Inflammatory macrophage (primary cell): Measurements from ENCODE around the gene NKAP.
"Not testable (repeated sequence)": the region's sequence is repeated elsewhere in the genome, so short reads cannot be mapped to it uniquely, and the experiment has no call there.

Source experiments
- DNase-seq, 2 donors: peaks; one replicate each; pipeline ENCODE4 v3.0.0-alpha.2; 2020 to 2022
- total RNA-seq, 18 experiments: gene quantifications; one replicate each; lab custom pipeline; 2026; ENCODE audit warnings: mixed read lengths in 6 of 18, inconsistent platforms in 2 of 18; lab: John Stamatoyannopoulos, UW

The NKAP gene
- total RNA-seq, result 7.3 to 25.1 (median 18.7) reads per million in 18 experiments

DNA sequence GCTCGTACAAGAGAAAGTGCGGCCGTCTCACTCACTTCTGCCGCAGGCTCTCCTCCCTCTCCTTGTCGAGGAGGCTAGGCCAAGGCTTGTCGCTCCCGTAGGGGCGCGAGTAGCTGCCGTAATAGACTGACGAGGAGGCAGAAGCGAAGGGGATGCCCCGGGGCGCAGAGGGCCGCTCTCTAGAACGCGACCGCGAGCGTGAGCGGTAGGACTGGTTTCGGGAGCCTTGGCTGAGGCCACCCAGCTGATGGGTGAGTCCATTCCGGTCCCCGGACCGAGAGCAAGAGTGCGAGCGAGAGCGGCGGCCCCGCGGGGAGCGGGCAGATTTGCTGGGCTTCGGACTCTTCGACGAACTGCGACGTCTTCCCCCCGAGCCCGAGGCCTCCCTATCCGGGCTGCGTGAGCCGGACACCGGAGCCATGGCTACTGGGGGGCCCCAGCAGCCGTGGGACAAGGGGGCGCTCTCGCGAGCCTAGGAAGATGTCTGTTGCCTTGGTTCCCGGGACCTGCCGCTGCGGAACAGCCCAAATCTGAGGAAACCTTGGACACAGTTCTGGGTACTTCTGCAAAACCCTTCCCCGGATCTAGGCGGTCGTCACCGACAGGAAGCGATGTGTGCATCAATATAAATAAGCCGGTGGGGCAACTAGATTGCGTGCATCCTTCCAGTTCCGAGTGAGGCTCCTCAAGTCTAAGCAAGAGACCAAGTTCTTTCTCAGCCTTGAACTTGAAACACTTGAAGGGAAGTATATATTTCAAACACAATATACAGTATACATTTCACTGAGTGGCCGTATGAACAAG lies at the start of gene NKAP:
NKAP (minus strand) TSS at position 567 of the 804 bp plus-strand sequence; CDS start at position 421, 146 bp downstream.
- peak; percentile 93 to 95 for DNase-seq

GRCh38 chrX:119991005-119991787 lies 47.6 kb upstream of the NKAP start:
- peak; percentile 31 to 46 for DNase-seq

- DNase-seq, result no peak
These were observed 47.0 kb upstream of the NKAP start for GRCh38 chrX:119990556-119991004.

GRCh38 chrX:119989905-119990555 lies 46.5 kb upstream of the NKAP start:
- no peak for DNase-seq

DNA sequence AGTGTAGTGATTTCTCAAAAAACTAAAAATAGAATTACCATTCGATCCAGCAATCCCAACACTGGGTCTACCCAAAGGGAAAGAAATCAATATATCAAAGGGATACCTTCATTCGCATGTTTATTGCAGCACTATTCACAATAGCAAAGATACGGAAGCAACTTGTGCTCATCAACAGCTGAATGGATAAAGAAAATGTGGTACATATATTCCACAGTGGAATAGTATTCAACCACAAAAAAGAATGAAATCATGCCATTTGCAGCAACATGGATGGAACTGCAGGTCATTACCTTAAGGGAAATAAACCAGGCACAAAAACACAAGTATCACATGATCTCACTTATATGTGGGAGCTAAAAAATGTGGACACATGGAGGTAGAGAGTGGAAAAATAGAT lies 42.7 kb upstream of the NKAP start:
- DNase-seq, result no peak

DNA sequence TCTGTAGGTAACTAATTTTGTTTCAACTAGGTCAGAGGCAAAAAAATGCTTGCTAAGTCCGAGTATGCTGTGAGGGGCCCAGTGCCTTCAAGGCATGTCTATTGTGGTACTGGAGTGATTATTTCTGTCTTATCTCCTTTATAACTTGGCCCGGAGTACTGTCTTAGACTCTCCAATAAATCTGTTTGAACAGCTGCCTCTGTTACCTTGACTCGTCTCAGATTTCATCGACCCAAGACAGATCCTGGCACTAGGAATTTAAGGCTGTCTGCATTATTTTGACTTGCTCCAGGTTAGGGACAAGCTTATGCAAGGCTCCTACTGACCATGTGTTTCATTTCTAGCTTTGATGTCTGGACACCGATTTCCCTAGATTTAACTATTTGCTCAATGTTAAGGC lies 41.1 kb upstream of the NKAP start:
- no peak for DNase-seq

GRCh38 chrX:119983494-119983893 lies 39.9 kb upstream of the NKAP start:
- no peak for DNase-seq

DNA sequence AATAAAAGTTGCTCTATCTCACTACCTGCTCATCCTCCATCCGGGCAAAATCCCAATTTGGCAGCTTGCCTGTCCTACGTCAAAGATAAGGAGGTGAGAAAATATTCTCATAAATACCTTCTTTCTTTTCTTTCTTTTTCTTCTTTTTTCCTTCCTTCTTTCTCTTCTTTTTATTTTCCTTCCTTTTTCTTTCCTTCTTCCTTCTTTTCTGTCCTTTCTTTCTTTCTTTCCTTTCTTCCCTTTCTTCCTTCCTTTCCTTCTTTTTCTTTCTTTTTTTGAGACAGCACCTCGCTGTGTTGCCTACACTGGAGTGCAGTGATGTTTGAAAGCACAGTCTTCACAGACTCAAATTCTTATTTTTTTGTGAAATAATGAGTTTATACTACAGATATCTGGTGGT lies 38.6 kb upstream of the NKAP start:
- no peak for DNase-seq

DNA sequence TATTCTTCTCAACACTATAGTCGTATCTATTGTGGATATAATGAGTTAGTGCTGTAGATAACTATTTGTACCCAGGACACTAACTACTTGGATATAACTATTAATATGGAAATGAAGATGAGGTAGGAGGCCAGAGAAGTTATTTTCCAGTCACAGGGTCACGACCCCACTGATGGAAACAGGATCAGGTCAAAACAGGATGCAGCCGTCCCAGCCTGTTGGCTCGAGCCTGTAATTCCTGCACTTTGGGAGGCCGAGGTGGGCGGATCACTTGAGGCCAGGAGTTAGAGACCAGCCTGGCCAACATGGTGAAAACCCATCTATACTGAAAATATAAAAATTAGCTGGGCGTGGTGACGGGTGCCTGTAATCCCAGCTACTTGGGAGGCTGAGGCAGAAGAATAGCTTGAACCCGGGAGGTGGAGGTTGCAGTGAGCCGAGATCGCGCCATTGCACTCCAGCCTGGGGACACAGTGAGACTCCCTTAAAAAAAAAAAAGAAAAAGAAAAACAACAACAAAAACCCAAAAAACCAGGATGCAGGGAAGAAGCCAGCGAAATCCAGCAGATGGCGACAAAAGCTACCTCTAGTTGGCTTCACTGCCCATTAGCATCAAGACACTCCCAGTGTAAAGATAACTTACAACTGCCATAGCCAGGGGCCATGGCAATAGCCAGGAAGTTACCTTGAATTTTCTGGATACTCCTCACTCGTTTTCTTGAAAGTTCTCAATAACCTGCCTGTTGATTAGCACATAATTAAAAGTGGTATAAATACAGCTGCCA lies 37.9 kb upstream of the NKAP start:
- DNase-seq, result peak; percentile 19 to 43

- DNase-seq, result not testable (repeated sequence)
These were observed 33.6 kb upstream of the NKAP start for GRCh38 chrX:119977172-119977571.

DNA sequence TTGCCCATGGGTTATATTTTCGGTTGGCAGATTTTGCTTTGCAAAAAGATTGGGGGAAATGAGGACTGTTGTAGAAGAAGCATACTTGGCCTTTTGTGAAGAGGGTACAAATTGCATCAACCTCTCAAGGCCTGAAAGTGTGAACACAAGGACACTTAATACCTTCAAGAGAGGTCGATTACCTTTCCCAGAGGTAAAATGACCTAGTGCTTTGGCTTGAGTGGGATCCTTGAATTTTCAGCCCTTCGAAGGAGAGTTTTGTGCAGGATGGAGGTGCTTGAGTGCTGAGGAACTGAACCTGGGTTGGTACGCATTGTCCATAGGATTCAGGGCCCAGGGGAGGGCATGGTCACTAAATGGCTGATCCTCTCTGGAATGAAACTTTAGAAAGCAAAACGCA lies 27.6 kb upstream of the NKAP start:
- no peak for DNase-seq

GRCh38 chrX:119970574-119970973 lies 27.0 kb upstream of the NKAP start:
- DNase-seq, result no peak

DNA sequence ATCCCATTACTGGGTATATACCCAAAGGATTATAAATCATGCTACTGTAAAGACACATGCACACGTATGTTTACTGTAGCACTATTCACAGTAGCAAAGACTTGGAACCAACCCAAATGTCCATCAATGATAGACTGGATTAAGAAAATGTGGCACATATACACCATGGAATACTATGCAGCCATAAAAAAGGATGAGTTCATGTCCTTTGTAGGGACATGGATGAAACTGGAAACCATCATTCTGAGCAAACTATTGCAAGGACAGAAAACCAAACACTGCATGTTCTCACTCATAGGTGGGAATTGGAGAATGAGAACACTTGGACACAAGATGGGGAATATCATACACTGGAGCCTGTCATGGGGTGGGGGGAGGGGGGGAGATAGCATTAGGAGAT lies 23.3 kb upstream of the NKAP start:
- DNase-seq, result not testable (repeated sequence)

GRCh38 chrX:119960625-119961024 lies 17.1 kb upstream of the NKAP start:
- DNase-seq, result no peak

- not testable (repeated sequence) for DNase-seq
These were observed 12.4 kb upstream of the NKAP start for GRCh38 chrX:119955807-119956570.

GRCh38 chrX:119954374-119954773 lies 10.8 kb upstream of the NKAP start:
- DNase-seq, result peak in 1 of 2 donors; percentile 29

DNA sequence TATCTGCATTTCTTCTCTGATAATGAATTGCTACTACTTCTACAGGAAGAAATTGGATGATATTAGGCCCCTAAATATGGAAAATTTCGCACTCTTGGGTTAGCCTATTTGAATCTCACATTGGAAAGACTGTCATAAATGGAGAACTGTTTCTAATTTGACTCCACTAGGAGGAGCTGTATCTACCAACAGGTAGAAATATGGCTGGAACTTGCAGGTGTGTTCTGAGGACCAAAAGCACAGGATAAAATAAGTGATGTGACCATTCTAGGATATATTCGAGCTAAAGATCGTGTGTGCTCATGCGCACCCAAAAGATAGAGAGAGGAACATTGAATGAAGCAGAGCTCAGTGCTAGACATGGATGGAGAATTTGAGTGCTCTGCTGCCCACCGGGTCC lies 4.8 kb upstream of the NKAP start:
- DNase-seq, result no peak

- DNase-seq, result no peak
These were observed 1.9 kb upstream of the NKAP start for GRCh38 chrX:119945481-119945880.

DNA sequence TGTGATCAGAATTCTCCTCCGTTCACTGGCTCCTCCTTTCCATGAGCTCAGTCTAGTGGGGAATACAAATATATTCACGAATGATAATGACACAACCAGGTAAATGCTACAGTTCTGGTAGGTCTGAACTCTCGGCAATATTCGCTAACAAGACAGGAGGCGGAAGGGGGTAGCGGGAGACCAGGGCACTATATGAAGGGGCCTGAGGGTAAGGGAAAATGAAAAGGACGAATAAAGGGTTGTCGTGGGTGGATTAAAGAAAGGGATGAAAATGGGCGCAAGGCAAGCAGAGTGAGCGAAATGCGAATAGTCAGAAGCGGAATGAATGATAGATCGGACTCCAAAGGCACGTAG lies 743 bp downstream of the NKAP start:
- no peak for DNase-seq

DNA sequence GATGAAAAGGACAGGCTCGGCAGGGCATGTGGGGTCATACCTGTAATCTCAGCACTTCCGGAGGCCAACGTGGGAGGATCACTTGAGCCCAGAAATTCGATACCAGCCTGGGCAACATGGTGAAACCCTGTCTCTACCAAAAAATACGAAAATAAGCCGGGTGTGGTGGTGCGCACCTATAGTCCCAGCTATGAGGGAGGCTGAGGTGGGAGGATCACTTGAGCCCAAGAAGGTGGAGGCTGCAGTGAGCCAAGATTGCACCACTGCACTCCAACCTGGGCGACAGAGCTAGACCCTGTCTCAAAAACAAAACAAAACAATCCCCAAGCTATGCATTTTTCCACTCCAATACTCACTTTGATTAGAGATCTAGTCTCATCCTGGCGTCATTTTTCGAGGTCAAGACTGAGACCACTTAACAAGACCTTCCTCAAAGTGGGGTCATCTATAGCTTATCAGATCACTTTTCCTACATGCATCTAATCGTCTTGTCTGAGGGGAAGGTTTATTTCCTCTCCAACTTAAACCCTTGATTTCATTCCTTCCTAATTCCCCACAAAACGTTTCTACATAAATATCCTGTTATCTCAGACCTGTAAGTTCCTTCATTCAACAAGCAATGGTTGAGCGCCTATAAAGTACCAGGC lies 1.3 kb downstream of the NKAP start:
- DNase-seq, result no peak

DNA sequence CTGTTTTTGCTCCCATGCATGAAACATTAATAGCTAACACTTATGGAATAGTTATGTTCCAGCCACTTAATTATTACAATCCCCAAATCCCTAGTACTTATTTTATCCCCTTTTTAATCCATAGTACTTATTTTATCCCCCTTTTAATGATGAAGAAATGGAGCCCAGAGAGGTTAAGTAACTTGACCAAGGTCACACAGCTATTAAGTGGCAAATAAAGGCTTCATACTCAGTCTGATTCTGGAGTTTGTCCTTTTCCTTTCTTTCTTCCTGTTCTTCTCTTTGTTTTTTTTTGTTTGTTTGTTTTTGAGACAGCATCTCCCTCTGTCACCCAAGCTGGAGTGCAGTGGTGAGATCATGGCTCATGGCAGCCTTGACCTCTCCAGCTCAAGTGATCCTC lies 2.2 kb downstream of the NKAP start:
- no peak for DNase-seq
